ENCODE data around the gene RAPGEF6.

RAPGEF6 gene

GRCh38 chr5:131641494-131641893 is 6.5 kb upstream of the RAPGEF6 start:
- no peaks in the 10 kb centered on the region for H3K9me2 ChIP-seq (replicated peaks; ENCODE audit: control insufficient read depth, low read length)
- no peaks in the 10 kb centered on the region for H4K20me1 ChIP-seq (ENCODE audit: control insufficient read depth, insufficient read depth, low read depth, low read length)
- H3K4me2 ChIP-seq (ENCODE audit: low read length): no peak overlapping the region
- H3K27ac ChIP-seq (ENCODE audit: low read depth, low read length): no peak overlapping the region
- H3F3A ChIP-seq (ENCODE audit: control insufficient read depth, insufficient read depth): peaks cover 13% of the 10 kb centered on the region
- no peak for TF ChIP-seq CTCF (IDR thresholded peaks at IDR 0.05; ENCODE audit: low read depth, low read length, poor library complexity, severe bottlenecking)
- H3K36me3 ChIP-seq (ENCODE audit: control insufficient read depth, low read length): peaks cover 13% of the 10 kb centered on the region
- peaks cover 3% of the 10 kb centered on the region; the same call in 1 of the 2 replicates for H3K79me2 ChIP-seq (ENCODE audit: control insufficient read depth, low read length)
- no peaks in the 10 kb centered on the region for H3K27me3 ChIP-seq (ENCODE audit: control insufficient read depth, low read length)
- no peaks in the 10 kb centered on the region for H3K9me3 ChIP-seq (ENCODE audit: control insufficient read depth, insufficient read depth, low read length)
- H3K4me3 ChIP-seq (ENCODE audit: low read length): no peak overlapping the region
- peaks cover 48% of the 10 kb centered on the region for H3K4me1 ChIP-seq (ENCODE audit: control insufficient read depth, low read length)

DNA sequence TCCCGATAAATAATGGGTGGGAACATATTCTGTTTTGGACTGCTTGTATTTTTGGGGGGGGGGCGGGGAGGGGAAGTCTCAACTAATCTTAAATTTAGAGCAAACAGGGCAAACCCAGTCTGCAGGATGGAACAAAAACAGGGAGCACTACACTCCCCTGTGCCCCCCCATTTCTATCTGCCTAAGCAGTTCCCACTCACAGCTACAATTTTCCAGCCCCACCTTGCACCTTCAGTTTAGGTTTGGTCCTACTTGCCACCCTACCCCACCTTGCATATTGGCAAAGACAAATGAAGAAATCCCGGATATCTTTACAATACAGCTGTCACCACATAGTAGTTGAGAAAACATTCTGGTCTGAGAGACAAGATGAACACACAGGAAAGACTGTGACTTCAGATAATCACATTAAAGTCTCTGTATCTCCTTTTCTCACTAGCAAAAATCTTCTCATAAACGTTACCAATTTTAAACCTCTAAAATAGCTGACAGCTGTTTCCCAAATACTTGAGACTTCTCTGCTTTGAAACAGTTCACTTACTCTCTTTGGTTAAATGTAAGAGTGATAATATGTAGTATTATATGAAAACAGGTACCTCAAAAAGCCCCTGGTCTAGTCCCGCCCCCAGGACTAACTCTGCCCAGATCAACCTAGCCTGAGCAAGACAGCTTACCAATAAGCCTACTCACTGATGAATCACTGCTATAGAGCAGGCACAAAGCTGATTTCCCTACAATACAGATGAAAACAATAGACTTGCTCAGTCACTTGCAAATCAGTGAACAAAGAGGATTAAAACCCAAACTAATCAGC is 5.2 kb upstream of the RAPGEF6 start:
- Histone ChIP-seq H3K9me2 (replicated peaks; ENCODE audit: control insufficient read depth, low read length) (no peaks in the 10 kb centered on the region), H3F3A (ENCODE audit: control insufficient read depth, insufficient read depth) (peaks cover 12% of the 10 kb centered on the region), H3K79me2 (ENCODE audit: control insufficient read depth, low read length) (peaks cover 3% of the 10 kb centered on the region), H3K9me3 (ENCODE audit: control insufficient read depth, insufficient read depth, low read length) (no peaks in the 10 kb centered on the region), H3K27ac (ENCODE audit: low read depth, low read length) (peak overlapping the region; percentile 34), H3K4me2 (ENCODE audit: low read length) (peak overlapping the region; percentile 32), H3K27me3 (ENCODE audit: control insufficient read depth, low read length) (no peaks in the 10 kb centered on the region), H3K36me3 (ENCODE audit: control insufficient read depth, low read length) (peaks cover 11% of the 10 kb centered on the region; the same call in 1 of the 2 replicates), H3K4me3 (ENCODE audit: low read length) (0 out of 2 replicates have a peak overlapping the region, but pooled peaks have one; percentile 18), H3K4me1 (ENCODE audit: control insufficient read depth, low read length) (peaks cover 49% of the 10 kb centered on the region), H4K20me1 (ENCODE audit: control insufficient read depth, insufficient read depth, low read depth, low read length) (no peaks in the 10 kb centered on the region)
- TF ChIP-seq EZH2phosphoT487 (IDR thresholded peaks at IDR 0.05; ENCODE audit: borderline replicate concordance, low read length) (no peak), CTCF (IDR thresholded peaks at IDR 0.05; ENCODE audit: low read depth, low read length, poor library complexity, severe bottlenecking) (no peak)

DNA sequence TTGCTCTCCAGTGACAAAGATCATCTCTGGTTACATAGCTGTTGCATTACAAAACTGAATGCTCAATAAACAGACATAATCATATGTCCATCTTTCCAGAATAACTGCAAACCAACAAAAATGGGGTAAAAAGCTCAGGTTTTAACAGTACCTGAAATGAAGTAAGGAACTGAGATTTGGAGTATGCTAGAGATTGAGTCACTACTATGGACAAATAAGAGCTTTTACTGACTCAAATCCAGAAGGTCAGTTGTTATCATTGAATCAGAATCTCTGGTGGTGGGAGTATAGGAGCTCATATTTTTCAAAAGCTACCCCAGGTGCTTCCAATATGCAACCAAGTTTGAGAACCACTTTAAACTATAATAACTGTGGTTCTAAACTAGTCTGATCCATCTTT is 4.1 kb upstream of the RAPGEF6 start:
- Histone ChIP-seq H4K20me1 (ENCODE audit: control insufficient read depth, insufficient read depth, low read depth, low read length) (no peaks in the 10 kb centered on the region), H3K9me3 (ENCODE audit: control insufficient read depth, insufficient read depth, low read length) (no peaks in the 10 kb centered on the region), H3F3A (ENCODE audit: control insufficient read depth, insufficient read depth) (peaks cover 14% of the 10 kb centered on the region), H3K4me3 (ENCODE audit: low read length) (no peak overlapping the region), H3K27ac (ENCODE audit: low read depth, low read length) (no peak overlapping the region), H3K36me3 (ENCODE audit: control insufficient read depth, low read length) (peaks cover 14% of the 10 kb centered on the region; the same call in 1 of the 2 replicates), H3K4me1 (ENCODE audit: control insufficient read depth, low read length) (peaks cover 49% of the 10 kb centered on the region), H3K4me2 (ENCODE audit: low read length) (no peak overlapping the region), H3K27me3 (ENCODE audit: control insufficient read depth, low read length) (no peaks in the 10 kb centered on the region), H3K79me2 (ENCODE audit: control insufficient read depth, low read length) (peaks cover 12% of the 10 kb centered on the region), H3K9me2 (replicated peaks; ENCODE audit: control insufficient read depth, low read length) (no peaks in the 10 kb centered on the region)
- TF ChIP-seq EZH2phosphoT487 (IDR thresholded peaks at IDR 0.05; ENCODE audit: borderline replicate concordance, low read length) (no peak), CTCF (IDR thresholded peaks at IDR 0.05; ENCODE audit: low read depth, low read length, poor library complexity, severe bottlenecking) (no peak)
